SK-N-SH (cell line): ENCODE measurements around the gene SPG11. TPM values are rescaled to one million over a fixed set of nuclear protein-coding genes. Genes with fewer than 3 reads are reported as not detected.

Experiments
- CTCF ChIA-PET: fragments of 300-600, 350-600 bp; formaldehyde crosslinking; extraction: SDS; loops from one replicate; lab custom pipeline; 2021; lab: Yijun Ruan, JAX
- POLR2A ChIA-PET: fragments of 350-600 bp; sonication (Branson Sonifier 250); formaldehyde crosslinking; extraction: SDS; loops from one replicate; lab custom pipeline; 2020; ENCODE audit warnings: antibody characterized with exemption, inconsistent platforms; lab: Yijun Ruan, JAX
- DNase-seq: peaks from one replicate; pipeline ENCODE4 v3.0.0; 2012
- H2AFZ ChIP-seq: fragments of 200-600 bp; sonication (generic); 2 replicates; pipeline ENCODE4 v1.8.1; 2016; ENCODE audit warnings: antibody characterized with exemption, mild to moderate bottlenecking, low read depth
- H3F3A ChIP-seq: fragments of 200-600 bp; sonication (generic); replicated peaks from 2 replicates; pipeline ENCODE3; 2016; ENCODE audit warnings: antibody characterized with exemption, mild to moderate bottlenecking; ENCODE audit not compliant: insufficient read depth
- H3K27ac ChIP-seq, 2 experiments: fragments of 200-500 bp in 1 of 2; fragments of 200-600 bp in 1 of 2; sonication (Bioruptor generic) in 1 of 2; sonication (generic), shearing (Covaris generic) in 1 of 2; 2 replicates each; pipeline versions ENCODE4 v1.5.1 to v1.6.1; 2014 to 2016; ENCODE audit warnings: low read depth in 2 of 2, inconsistent platforms in 1 of 2, low read length in 1 of 2, mild to moderate bottlenecking in 1 of 2, mixed read lengths in 1 of 2
- H3K27me3 ChIP-seq: fragments of 200-600 bp; sonication (generic), shearing (Covaris generic); 2 replicates; pipeline ENCODE4 v1.6.1; 2016; ENCODE audit warnings: mixed run types; ENCODE audit not compliant: insufficient read depth
- H3K36me3 ChIP-seq, 2 experiments: fragments of 200-500 bp in 1 of 2; fragments of 200-600 bp in 1 of 2; sonication (Bioruptor generic) in 1 of 2; sonication (generic) in 1 of 2; replicated peaks in 1 of 2; 2 replicates each; pipeline versions ENCODE3 to v1.5.1; 2014 to 2016; ENCODE audit warnings: low read length in 1 of 2, mild to moderate bottlenecking in 1 of 2; ENCODE audit not compliant: insufficient read depth in 2 of 2, control insufficient read depth in 1 of 2
- H3K4me1 ChIP-seq, 2 experiments: fragments of 200-500 bp in 1 of 2; fragments of 200-600 bp in 1 of 2; sonication (Bioruptor generic) in 1 of 2; sonication (generic), shearing (Covaris generic) in 1 of 2; 2 replicates each; pipeline versions ENCODE4 v1.5.1 to v1.6.1; 2014 to 2016; ENCODE audit warnings: low read depth in 1 of 2, low read length in 1 of 2, mixed run types in 1 of 2; ENCODE audit not compliant: insufficient read depth in 2 of 2, control insufficient read depth in 1 of 2
- H3K4me2 ChIP-seq: fragments of 200-600 bp; sonication (generic), shearing (Covaris generic); 2 replicates; pipeline ENCODE4 v1.6.1; 2017; ENCODE audit warnings: mixed run types
- H3K4me3 ChIP-seq, 2 experiments: fragments of 200-500 bp in 1 of 2; fragments of 200-600 bp in 1 of 2; sonication (Bioruptor generic) in 1 of 2; sonication (generic), shearing (Covaris generic) in 1 of 2; 2 replicates each; pipeline versions ENCODE4 v1.5.1 to v1.8.1; 2014 to 2016; ENCODE audit warnings: low read depth in 2 of 2, inconsistent platforms in 1 of 2, low read length in 1 of 2, mild to moderate bottlenecking in 1 of 2, mixed read lengths in 1 of 2, moderate library complexity in 1 of 2
- H3K79me2 ChIP-seq: fragments of 200-600 bp; sonication (generic); 2 replicates; pipeline ENCODE4 v1.8.1; 2017; ENCODE audit warnings: mild to moderate bottlenecking; ENCODE audit not compliant: insufficient read depth
- H3K9ac ChIP-seq: fragments of 200-600 bp; sonication (generic); 2 replicates; pipeline ENCODE4 v1.6.1; 2017; ENCODE audit warnings: mixed run types
- H3K9me2 ChIP-seq: fragments of 200-600 bp; sonication (generic); 2 replicates; pipeline ENCODE4 v1.6.1; 2017; ENCODE audit warnings: mixed run types
- H3K9me3 ChIP-seq: fragments of 200-600 bp; sonication (generic); 2 replicates; pipeline ENCODE4 v1.6.1; 2017; ENCODE audit warnings: mixed run types, mild to moderate bottlenecking, moderate library complexity
- H4K20me1 ChIP-seq: fragments of 200-600 bp; sonication (generic); 2 replicates; pipeline ENCODE4 v1.6.1; 2017; ENCODE audit warnings: mild to moderate bottlenecking, mixed run types; ENCODE audit not compliant: insufficient read depth
- CTCF ChIP-seq: fragments of 200-600 bp; sonication (generic); IDR thresholded peaks from 2 replicates; pipeline ENCODE4 v1.6.1; 2017; ENCODE audit warnings: antibody characterized with exemption, mild to moderate bottlenecking, moderate library complexity
- FOSL2 ChIP-seq: IDR thresholded peaks from 2 replicates; pipeline ENCODE4 v1.4.0; 2012; ENCODE audit warnings: low read depth, mild to moderate bottlenecking, moderate library complexity, borderline replicate concordance
- FOXJ3 ChIP-seq: sonication (generic); formaldehyde crosslinking; IDR thresholded peaks from 2 replicates; pipeline ENCODE4 v1.5.1; 2020; ENCODE audit warnings: mild to moderate bottlenecking, missing genetic modification reagents
- FOXM1 ChIP-seq: IDR thresholded peaks from 2 replicates; pipeline ENCODE4 v1.4.0; 2012; ENCODE audit warnings: low read depth, mild to moderate bottlenecking
- GATA2 ChIP-seq: sonication (generic); formaldehyde crosslinking; IDR thresholded peaks from 2 replicates; pipeline ENCODE4 v1.5.0; 2020; ENCODE audit warnings: mild to moderate bottlenecking, missing genetic modification reagents
- JUND ChIP-seq: IDR thresholded peaks from 2 replicates; pipeline ENCODE4 v1.4.0; 2012
- MEF2A ChIP-seq: IDR thresholded peaks from 2 replicates; pipeline ENCODE4 v1.4.0; 2012; ENCODE audit warnings: low read depth, borderline replicate concordance
- NFIC ChIP-seq: IDR thresholded peaks from 2 replicates; pipeline ENCODE4 v1.4.0; 2012; ENCODE audit warnings: borderline replicate concordance
- NRF1 ChIP-seq: IDR thresholded peaks from 2 replicates; pipeline ENCODE4 v1.6.1; 2012; ENCODE audit warnings: low read depth, mild to moderate bottlenecking, low read length
- RCOR1 ChIP-seq: fragments of 150-350 bp; IDR thresholded peaks from 2 replicates; pipeline ENCODE4 v1.6.1; 2017; ENCODE audit warnings: antibody characterized with exemption, low read length
- REST ChIP-seq: IDR thresholded peaks from 2 replicates; pipeline ENCODE4 v1.6.1; 2012; ENCODE audit warnings: mild to moderate bottlenecking, low read depth, low read length, moderate library complexity
- RFX5 ChIP-seq: IDR thresholded peaks from 2 replicates; pipeline ENCODE4 v1.6.1; 2012; ENCODE audit warnings: mild to moderate bottlenecking, improper control_type of control experiment, low read length
- SMC3 ChIP-seq: IDR thresholded peaks from 2 replicates; pipeline ENCODE4 v1.6.1; 2012; ENCODE audit warnings: low read depth, low read length, improper control_type of control experiment
- TCF12 ChIP-seq: IDR thresholded peaks from 2 replicates; pipeline ENCODE4 v1.4.0; 2012
- TEAD4 ChIP-seq: IDR thresholded peaks from 2 replicates; pipeline ENCODE4 v1.4.0; 2012; ENCODE audit warnings: mild to moderate bottlenecking, borderline replicate concordance; ENCODE audit not compliant: insufficient read depth
- USF1 ChIP-seq: IDR thresholded peaks from 2 replicates; pipeline ENCODE4 v1.4.0; 2012; ENCODE audit warnings: low read depth, borderline replicate concordance
- YY1 ChIP-seq: IDR thresholded peaks from 2 replicates; pipeline ENCODE4 v1.4.0; 2012; ENCODE audit warnings: low read depth, mild to moderate bottlenecking
- WGBS: methylation state at CpG from one replicate; pipeline ENCODE4 v1.1.6; 2017; ENCODE audit warnings: low lambda C conversion rate; 5-methylcytosine and 5-hydroxymethylcytosine counted together
- polyA plus RNA-seq, 3 experiments: library from polyadenylated mRNA; depleted of rRNA; stranded (reverse); fragments of >200 nt; gene quantifications; 2 replicates each; pipeline ENCODE4 v1.2.3, GENCODE V29; 2012

Gene SPG11
- polyA plus RNA-seq, 1 of the 3 experiments (the other 2 are of a cell fraction), result 36.3 TPM

GRCh38 chr15:44659056-44659455 is 4.4 kb downstream of the SPG11 start:
- 98% methylated on average over 3 of the region's 3 CpGs for WGBS
- H3K4me1 ChIP-seq, result peaks cover 7% of the 10 kb centered on the region in 2 experiments; a peak in 3 of 4 replicates
- no peaks in the 10 kb centered on the region for H4K20me1 ChIP-seq
- H3K9me2 ChIP-seq, result no peaks in the 10 kb centered on the region
- no peak overlapping the region for H3K4me3 ChIP-seq
- H3K36me3 ChIP-seq, result peaks cover 45 to 48% of the 10 kb centered on the region in 2 experiments
- H3K79me2 ChIP-seq, result peaks cover 32% of the 10 kb centered on the region
- ChIA-PET CTCF (interaction anchor here (1.5 kb wide), 1 partner anchor 81 kb away, joined by 3 read pairs; no protein-coding TSS in a partner anchor), POLR2A (no interaction called here)
- H2AFZ ChIP-seq, result no peak overlapping the region
- no peak overlapping the region for H3K9ac ChIP-seq
- TF ChIP-seq CTCF, result no peak
- no peaks in the 10 kb centered on the region for H3K27me3 ChIP-seq
- H3K9me3 ChIP-seq, result no peaks in the 10 kb centered on the region
- H3K27ac ChIP-seq, result no peak overlapping the region
- DNase-seq, result no peak
- H3K4me2 ChIP-seq, result no peak overlapping the region
- peaks cover 3% of the 10 kb centered on the region for H3F3A ChIP-seq

GRCh38 chr15:44657378-44657777 is 6.1 kb downstream of the SPG11 start:
- Histone ChIP-seq H3K27me3 (no peaks in the 10 kb centered on the region), H2AFZ (no peak overlapping the region), H3K9me3 (no peaks in the 10 kb centered on the region), H4K20me1 (no peaks in the 10 kb centered on the region), H3K9me2 (no peaks in the 10 kb centered on the region), H3K4me2 (no peak overlapping the region), H3K4me1 (peaks cover 3 to 7% of the 10 kb centered on the region in 2 experiments; a peak in 2 of 4 replicates), H3K36me3 (peaks cover 51 to 56% of the 10 kb centered on the region in 2 experiments), H3K27ac (no peak overlapping the region), H3K4me3 (no peak overlapping the region), H3K9ac (no peak overlapping the region), H3K79me2 (peaks cover 26% of the 10 kb centered on the region), H3F3A (no peaks in the 10 kb centered on the region)
- CTCF ChIA-PET, result no interaction called here
- DNase-seq, result no peak
- TF ChIP-seq TCF12 (no peak), YY1 (no peak), JUND (no peak), TEAD4 (no peak), GATA2 (CRISPR knock-in tag) (no peak), FOXM1 (no peak), REST (no peak), USF1 (no peak), NRF1 (no peak), NFIC (no peak), MEF2A (no peak), RFX5 (no peak), SMC3 (no peak), FOXJ3 (CRISPR knock-in tag) (no peak), CTCF (no peak), RCOR1 (no peak), FOSL2 (no peak)
- POLR2A ChIA-PET, result no interaction called here
